PC-3 (cell line): Measurements from ENCODE around the gene FEV. TPM values are rescaled to one million over a fixed set of nuclear protein-coding genes. Genes with fewer than 3 reads are reported as not detected.

ENCODE experiments used
- ATAC-seq: fragments of 200-7000 bp; cut with Tn5 transposase; 2 replicates; pipeline ENCODE4 v1.9.1; 2020; ENCODE audit warnings: mild to moderate bottlenecking, moderate library complexity
- BruUV-seq: library from RNA; stranded (reverse); fragments of 400-500 nt; replicated peaks from 2 replicates; lab custom pipeline; 2021; lab: Mats Ljungman, UMichigan
- CTCF ChIA-PET: fragments of 300-600 bp; sonication (Branson Sonifier 250); formaldehyde crosslinking; loops from one replicate; lab custom pipeline; 2022; ENCODE audit warnings: antibody characterized with exemption; lab: Charles Lee
- POLR2A ChIA-PET: fragments of 300-600 bp; sonication (Branson Sonifier 250); formaldehyde crosslinking; loops from one replicate; lab custom pipeline; 2022; ENCODE audit warnings: antibody characterized with exemption; ENCODE audit not compliant: unreplicated experiment; lab: Charles Lee
- DNase-seq: peaks from one replicate; pipeline ENCODE4 v3.0.0-alpha.2; 2015
- H2AFZ ChIP-seq: fragments of 300-600 bp; sonication (generic); 2 replicates; pipeline ENCODE4 v1.6.0; 2016; ENCODE audit warnings: antibody characterized with exemption, low read length
- H3F3A ChIP-seq: fragments of 300-600 bp; sonication (generic); one replicate; pipeline ENCODE4 v1.6.0; 2017; ENCODE audit warnings: antibody characterized with exemption, low read length, control low read depth, mild to moderate bottlenecking; ENCODE audit not compliant: unreplicated experiment
- H3K27ac ChIP-seq: fragments of 300-600 bp; sonication (generic); 2 replicates; pipeline ENCODE4 v1.5.1; 2016; ENCODE audit warnings: mild to moderate bottlenecking, low read length
- H3K27me3 ChIP-seq: fragments of 300-600 bp; sonication (generic); 2 replicates; pipeline ENCODE4 v1.6.1; 2016; ENCODE audit warnings: low read length, mixed read lengths
- H3K36me3 ChIP-seq: fragments of 300-600 bp; sonication (generic); 2 replicates; pipeline ENCODE4 v1.6.1; 2016; ENCODE audit warnings: low read depth, mixed run types, low read length, mixed read lengths
- H3K4me1 ChIP-seq: fragments of 300-600 bp; sonication (generic); 2 replicates; pipeline ENCODE4 v1.5.1; 2016; ENCODE audit warnings: low read length; ENCODE audit not compliant: insufficient read depth
- H3K4me2 ChIP-seq: fragments of 300-600 bp; sonication (generic); 2 replicates; pipeline ENCODE4 v1.6.0; 2016; ENCODE audit warnings: low read length
- H3K4me3 ChIP-seq: fragments of 300-600 bp; sonication (generic); 2 replicates; pipeline ENCODE4 v1.5.1; 2016; ENCODE audit warnings: mild to moderate bottlenecking, low read length, mixed read lengths
- H3K79me2 ChIP-seq: fragments of 300-600 bp; sonication (generic); 2 replicates; pipeline ENCODE4 v1.6.1; 2017; ENCODE audit warnings: low read length, mixed read lengths
- H3K9ac ChIP-seq: fragments of 300-600 bp; sonication (generic); 2 replicates; pipeline ENCODE4 v1.6.0; 2016; ENCODE audit warnings: mild to moderate bottlenecking, low read length
- H3K9me2 ChIP-seq: fragments of 300-600 bp; sonication (generic); replicated peaks from 2 replicates; pipeline ENCODE4 v1.6.1; 2016; ENCODE audit warnings: mixed run types, low read length, mixed read lengths
- H3K9me3 ChIP-seq: fragments of 300-600 bp; sonication (generic); 2 replicates; pipeline ENCODE4 v1.6.1; 2016; ENCODE audit warnings: low read length, mixed read lengths
- H4K20me1 ChIP-seq: fragments of 300-600 bp; sonication (generic); 2 replicates; pipeline ENCODE4 v1.6.1; 2016; ENCODE audit warnings: low read length, mixed read lengths
- EZH2 ChIP-seq: fragments of 300-600 bp; sonication (generic); IDR thresholded peaks from one replicate; pipeline ENCODE4 v1.6.1; 2017; ENCODE audit warnings: antibody characterized with exemption, mild to moderate bottlenecking, low read length; ENCODE audit not compliant: unreplicated experiment
- EZH2phosphoT487 ChIP-seq: fragments of 300-600 bp; sonication (generic); IDR thresholded peaks from 2 replicates; pipeline ENCODE4 v1.6.1; 2018; ENCODE audit warnings: mild to moderate bottlenecking, antibody characterized with exemption, low read length, borderline replicate concordance
- intact Hi-C: fragments of 100-400 bp; cut with micrococcal nuclease; formaldehyde crosslinking; loops from 2 replicates; pipeline ENCODE4 v1.9.0; 2023
- total RNA-seq: library from RNA; depleted of rRNA; stranded (reverse); fragments of >200 nt; gene quantifications from 2 replicates; pipeline ENCODE4 v1.2.3, GENCODE V29; 2014
- TF ChIP-seq, protein P1 (sequence below): fragments of 300-600 bp; sonication (generic); conservative IDR thresholded peaks from 2 replicates; pipeline ENCODE4 v1.5.1; 2017; ENCODE audit warnings: antibody characterized with exemption, low read depth, mild to moderate bottlenecking, low read length

FEV gene
- total RNA-seq, 1 experiment from 2014 or later: 0.07 TPM

GRCh38 chr2:218995972-218996711 is 11.2 kb upstream of the FEV start:
- Histone ChIP-seq H3K9me2 (no peaks in the 10 kb centered on the region), H3K36me3 (no peaks in the 10 kb centered on the region), H2AFZ (peak overlapping the region; percentile 76), H4K20me1 (no peaks in the 10 kb centered on the region), H3K79me2 (no peaks in the 10 kb centered on the region), H3K4me1 (peaks cover 30% of the 10 kb centered on the region), H3K9me3 (no peaks in the 10 kb centered on the region), H3K27me3 (no peaks in the 10 kb centered on the region), H3K4me3 (peak overlapping the region; percentile 65), H3F3A (no peaks in the 10 kb centered on the region), H3K4me2 (peak overlapping the region; percentile 90), H3K27ac (no peak overlapping the region), H3K9ac (peak overlapping the region; percentile 50)
- POLR2A ChIA-PET: no interaction called here
- intact Hi-C loops: no loop called here
- TSS peak; percentile 89 for BruUV-seq
- DNase-seq (peak; percentile 92), ATAC-seq (peak; percentile 79)
- CTCF ChIA-PET: interaction anchor here (0.9 to 1.2 kb wide), 3 partner anchors 123 to 283 kb away, joined by 3 to 10 read pairs (median 4); partner anchors contain the start of gene DNAJB2
- TF ChIP-seq, protein P1, sequence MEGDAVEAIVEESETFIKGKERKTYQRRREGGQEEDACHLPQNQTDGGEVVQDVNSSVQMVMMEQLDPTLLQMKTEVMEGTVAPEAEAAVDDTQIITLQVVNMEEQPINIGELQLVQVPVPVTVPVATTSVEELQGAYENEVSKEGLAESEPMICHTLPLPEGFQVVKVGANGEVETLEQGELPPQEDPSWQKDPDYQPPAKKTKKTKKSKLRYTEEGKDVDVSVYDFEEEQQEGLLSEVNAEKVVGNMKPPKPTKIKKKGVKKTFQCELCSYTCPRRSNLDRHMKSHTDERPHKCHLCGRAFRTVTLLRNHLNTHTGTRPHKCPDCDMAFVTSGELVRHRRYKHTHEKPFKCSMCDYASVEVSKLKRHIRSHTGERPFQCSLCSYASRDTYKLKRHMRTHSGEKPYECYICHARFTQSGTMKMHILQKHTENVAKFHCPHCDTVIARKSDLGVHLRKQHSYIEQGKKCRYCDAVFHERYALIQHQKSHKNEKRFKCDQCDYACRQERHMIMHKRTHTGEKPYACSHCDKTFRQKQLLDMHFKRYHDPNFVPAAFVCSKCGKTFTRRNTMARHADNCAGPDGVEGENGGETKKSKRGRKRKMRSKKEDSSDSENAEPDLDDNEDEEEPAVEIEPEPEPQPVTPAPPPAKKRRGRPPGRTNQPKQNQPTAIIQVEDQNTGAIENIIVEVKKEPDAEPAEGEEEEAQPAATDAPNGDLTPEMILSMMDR: peak; percentile 93
- no peak for TF ChIP-seq EZH2phosphoT487

GRCh38 chr2:218995561-218995960 is 10.6 kb upstream of the FEV start:
- Histone ChIP-seq H3F3A (no peaks in the 10 kb centered on the region), H3K9me3 (no peaks in the 10 kb centered on the region), H3K27me3 (no peaks in the 10 kb centered on the region), H2AFZ (no peak overlapping the region), H3K9ac (no peak overlapping the region), H3K9me2 (no peaks in the 10 kb centered on the region), H3K4me2 (peak overlapping the region; percentile 90), H3K36me3 (no peaks in the 10 kb centered on the region), H3K4me3 (no peak overlapping the region), H4K20me1 (no peaks in the 10 kb centered on the region), H3K79me2 (no peaks in the 10 kb centered on the region), H3K4me1 (peaks cover 26% of the 10 kb centered on the region), H3K27ac (no peak overlapping the region)
- no TSS peak for BruUV-seq
- intact Hi-C loops: no loop called here
- TF ChIP-seq EZH2 (no peak), EZH2phosphoT487 (no peak)
- TF ChIP-seq, protein P1: no peak
- CTCF ChIA-PET: interaction anchor here (0.5 to 1.2 kb wide), 5 partner anchors 16 to 283 kb away, joined by 3 to 10 read pairs (median 4); partner anchors contain the start of gene DNAJB2
- no peak for DNase-seq
- no peak for ATAC-seq
- POLR2A ChIA-PET: no interaction called here
